LNCaP clone FGC (cell line): Measurements from ENCODE around the gene TRIB2.

Source experiments
- DNase-seq: peaks from one replicate; pipeline ENCODE4 v3.0.0-alpha.2; 2011; ENCODE audit warnings: low read depth
- H3K4me3 ChIP-seq: 2 replicates; pipeline ENCODE4 v1.5.1; 2011; ENCODE audit warnings: mild to moderate bottlenecking, low read depth, low read length, control low read depth
- TF ChIP-seq, protein P1 (sequence below): IDR thresholded peaks from 2 replicates; pipeline ENCODE4 v1.5.1; 2012; ENCODE audit warnings: mild to moderate bottlenecking; ENCODE audit not compliant: control insufficient read depth, insufficient read depth; ENCODE audit errors: extremely low read depth

TRIB2 gene

DNA sequence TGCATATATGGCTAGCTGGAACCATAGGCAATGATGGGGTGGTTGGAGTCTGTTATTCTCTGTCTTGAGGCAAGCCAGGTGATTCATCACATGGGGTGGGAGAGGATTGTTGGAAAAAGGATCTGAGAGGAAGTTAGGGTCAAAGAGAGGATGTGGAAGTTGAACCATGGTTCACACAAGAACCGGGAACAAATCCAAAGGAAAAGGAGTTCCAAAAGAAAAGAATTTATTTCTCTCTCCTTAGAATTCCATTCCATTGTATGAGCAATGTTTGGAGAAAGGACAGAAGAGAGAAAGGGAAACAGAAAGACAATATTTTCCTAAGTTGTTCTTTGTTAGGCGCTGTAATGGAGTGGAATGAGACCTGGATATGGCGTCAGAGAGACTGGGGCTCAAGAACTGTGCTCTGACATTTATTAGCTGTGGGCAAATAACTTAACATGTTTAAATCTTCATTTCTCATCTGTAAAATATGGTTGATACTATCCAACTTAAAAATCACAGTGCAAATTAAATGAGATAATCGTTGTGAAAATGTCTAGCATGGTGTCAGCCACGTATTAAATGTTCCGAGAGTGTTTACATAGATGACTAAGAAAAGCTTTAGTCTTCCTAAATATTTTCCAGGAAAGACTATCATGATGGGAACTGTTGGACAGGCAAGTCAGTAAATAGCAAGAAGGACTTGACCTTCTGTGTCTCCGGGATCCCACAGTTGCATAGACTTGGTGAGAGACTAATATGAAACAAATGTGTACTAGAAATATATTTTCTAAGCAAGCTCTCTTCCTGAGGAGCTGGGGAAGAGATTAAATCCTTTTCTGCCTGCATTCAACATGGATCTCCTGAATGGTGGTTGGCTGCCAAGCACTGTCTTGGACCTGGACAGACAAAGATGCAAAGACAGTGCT, 71.4 kb downstream of the TRIB2 start:
- TF ChIP-seq, protein P1, sequence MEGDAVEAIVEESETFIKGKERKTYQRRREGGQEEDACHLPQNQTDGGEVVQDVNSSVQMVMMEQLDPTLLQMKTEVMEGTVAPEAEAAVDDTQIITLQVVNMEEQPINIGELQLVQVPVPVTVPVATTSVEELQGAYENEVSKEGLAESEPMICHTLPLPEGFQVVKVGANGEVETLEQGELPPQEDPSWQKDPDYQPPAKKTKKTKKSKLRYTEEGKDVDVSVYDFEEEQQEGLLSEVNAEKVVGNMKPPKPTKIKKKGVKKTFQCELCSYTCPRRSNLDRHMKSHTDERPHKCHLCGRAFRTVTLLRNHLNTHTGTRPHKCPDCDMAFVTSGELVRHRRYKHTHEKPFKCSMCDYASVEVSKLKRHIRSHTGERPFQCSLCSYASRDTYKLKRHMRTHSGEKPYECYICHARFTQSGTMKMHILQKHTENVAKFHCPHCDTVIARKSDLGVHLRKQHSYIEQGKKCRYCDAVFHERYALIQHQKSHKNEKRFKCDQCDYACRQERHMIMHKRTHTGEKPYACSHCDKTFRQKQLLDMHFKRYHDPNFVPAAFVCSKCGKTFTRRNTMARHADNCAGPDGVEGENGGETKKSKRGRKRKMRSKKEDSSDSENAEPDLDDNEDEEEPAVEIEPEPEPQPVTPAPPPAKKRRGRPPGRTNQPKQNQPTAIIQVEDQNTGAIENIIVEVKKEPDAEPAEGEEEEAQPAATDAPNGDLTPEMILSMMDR, result no peak
- no peak for DNase-seq
- no peak overlapping the region for H3K4me3 ChIP-seq

DNA sequence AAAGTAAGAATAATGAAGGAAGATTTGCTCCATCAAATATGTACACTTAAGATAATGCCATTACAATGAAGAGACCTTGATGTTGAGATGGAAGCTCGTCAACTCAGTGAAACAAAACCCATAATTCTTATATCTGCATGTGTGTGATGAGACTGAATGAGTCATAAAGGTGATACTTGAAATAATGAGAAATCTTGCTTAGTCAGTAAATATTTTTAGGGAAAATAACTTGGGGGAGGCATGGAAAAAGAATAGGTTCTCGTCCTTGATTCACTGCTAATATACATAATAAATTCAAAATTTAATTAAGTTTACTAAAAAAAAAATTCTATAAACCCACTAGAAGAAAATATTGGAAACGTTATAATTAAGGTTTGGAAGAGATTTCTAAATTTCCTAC, 75.2 kb downstream of the TRIB2 start:
- no peak overlapping the region for H3K4me3 ChIP-seq
- TF ChIP-seq, protein P1, result no peak
- no peak for DNase-seq
